Osteoblast (primary cell): ENCODE data around the gene FADS6. TPM values are rescaled to one million over a fixed set of nuclear protein-coding genes. Genes with fewer than 3 reads are reported as not detected.

ENCODE experiments used
- DNase-seq: peaks from one replicate; pipeline ENCODE4 v3.0.0; 2011; ENCODE audit warnings: low spot score, mixed read lengths; ENCODE audit not compliant: insufficient read length; ENCODE audit errors: missing footprints
- H2AFZ ChIP-seq: 2 replicates; pipeline ENCODE4 v1.6.0; 2011; ENCODE audit warnings: mild to moderate bottlenecking, low read length
- H3K27ac ChIP-seq: 2 replicates; pipeline ENCODE4 v1.5.1; 2011; ENCODE audit warnings: mild to moderate bottlenecking, low read depth, low read length, moderate library complexity
- H3K27me3 ChIP-seq: 2 replicates; pipeline ENCODE4 v1.6.0; 2012; ENCODE audit warnings: mild to moderate bottlenecking, control low read depth, inconsistent platforms, low read length, moderate library complexity; ENCODE audit not compliant: insufficient read depth
- H3K36me3 ChIP-seq: 2 replicates; pipeline ENCODE4 v1.5.1; 2011; ENCODE audit warnings: mild to moderate bottlenecking, low read length, control low read depth, moderate library complexity; ENCODE audit not compliant: insufficient read depth
- H3K4me1 ChIP-seq: 2 replicates; pipeline ENCODE4 v1.5.1; 2011; ENCODE audit warnings: mild to moderate bottlenecking, low read length, control low read depth, moderate library complexity; ENCODE audit not compliant: insufficient read depth
- H3K4me2 ChIP-seq: 2 replicates; pipeline ENCODE4 v1.6.0; 2011; ENCODE audit warnings: mild to moderate bottlenecking, low read length; ENCODE audit not compliant: insufficient read depth
- H3K4me3 ChIP-seq: fragments of 200-600 bp; sonication (generic); 3 replicates; pipeline ENCODE4 v1.5.1; 2012; ENCODE audit warnings: mild to moderate bottlenecking, low read length, inconsistent platforms; ENCODE audit not compliant: insufficient read depth
- H3K79me2 ChIP-seq: 2 replicates; pipeline ENCODE4 v1.6.0; 2012; ENCODE audit warnings: mild to moderate bottlenecking, low read length, control low read depth, inconsistent platforms; ENCODE audit not compliant: insufficient read depth
- H3K9me3 ChIP-seq: 2 replicates; pipeline ENCODE4 v1.5.1; 2011; ENCODE audit warnings: low read depth, low read length, control low read depth
- H4K20me1 ChIP-seq: 2 replicates; pipeline ENCODE4 v1.6.0; 2012; ENCODE audit warnings: mild to moderate bottlenecking, low read length, control low read depth; ENCODE audit not compliant: insufficient read depth
- total RNA-seq: library from RNA; depleted of rRNA; stranded (reverse); fragments of >200 nt; gene quantifications from 2 replicates; pipeline ENCODE4 v1.2.3, GENCODE V29; 2012
- TF ChIP-seq, protein P1 (sequence below): IDR thresholded peaks from 2 replicates; pipeline ENCODE4 v1.5.1; 2011; ENCODE audit warnings: mild to moderate bottlenecking, low read depth, low read length, moderate library complexity; ENCODE audit errors: extremely low read depth

FADS6 gene
- total RNA-seq, 1 donor = not detected

DNA sequence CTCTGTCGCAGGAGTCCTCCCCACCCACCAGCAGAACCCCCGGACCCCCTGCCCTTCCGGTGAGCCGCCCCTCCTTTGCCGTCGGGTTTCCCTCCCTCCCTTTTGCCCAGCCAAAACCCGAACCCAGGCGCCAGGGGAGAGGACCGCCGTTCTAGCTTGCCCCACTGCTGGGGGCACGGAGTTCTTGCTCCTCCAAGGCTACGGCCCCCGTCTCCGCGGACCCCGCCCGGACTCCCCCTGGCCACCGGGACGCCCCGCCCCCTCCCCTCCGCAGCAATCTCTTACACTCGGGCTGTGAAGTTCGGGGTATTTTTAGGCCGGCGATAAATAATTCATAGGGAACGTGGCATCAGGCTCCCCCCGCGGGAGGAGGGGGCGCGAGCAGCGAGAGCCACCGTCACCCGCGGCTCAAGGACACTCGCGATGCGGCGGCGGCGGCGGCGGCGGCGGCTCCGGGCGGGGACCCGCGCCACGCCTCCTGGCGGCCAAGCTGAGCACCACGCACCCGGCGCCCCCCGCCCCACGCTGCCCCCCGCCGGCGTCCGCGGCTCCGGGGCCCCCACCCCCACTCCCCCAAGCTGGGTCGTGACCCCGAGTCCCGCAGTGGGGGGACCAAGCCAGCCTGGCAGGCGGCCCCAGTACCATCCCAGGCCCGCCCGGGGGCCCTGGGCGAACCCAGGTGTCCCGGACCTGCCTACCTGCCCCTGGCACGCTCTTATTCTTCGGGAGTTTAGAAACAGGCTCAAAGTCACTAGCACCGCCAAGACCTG is 33.8 kb downstream of the FADS6 start, which contains the start of gene GRIN2C:
TSS of gene GRIN2C (minus strand) at position 427 of the 770 bp plus-strand sequence. CDS start 4,793 bp downstream, outside the sequence.
- no peak within 1 kb of the TSS for H3K27ac ChIP-seq
- H4K20me1 ChIP-seq = no peaks in the 10 kb centered on the region
- H3K4me1 ChIP-seq = no peaks in the 10 kb centered on the region
- H3K27me3 ChIP-seq = peaks cover 57% of the 10 kb centered on the region
- no peak within 1 kb of the TSS for H2AFZ ChIP-seq
- H3K4me2 ChIP-seq = no peak within 1 kb of the TSS
- no peaks in the 10 kb centered on the region for H3K79me2 ChIP-seq
- TF ChIP-seq, protein P1, sequence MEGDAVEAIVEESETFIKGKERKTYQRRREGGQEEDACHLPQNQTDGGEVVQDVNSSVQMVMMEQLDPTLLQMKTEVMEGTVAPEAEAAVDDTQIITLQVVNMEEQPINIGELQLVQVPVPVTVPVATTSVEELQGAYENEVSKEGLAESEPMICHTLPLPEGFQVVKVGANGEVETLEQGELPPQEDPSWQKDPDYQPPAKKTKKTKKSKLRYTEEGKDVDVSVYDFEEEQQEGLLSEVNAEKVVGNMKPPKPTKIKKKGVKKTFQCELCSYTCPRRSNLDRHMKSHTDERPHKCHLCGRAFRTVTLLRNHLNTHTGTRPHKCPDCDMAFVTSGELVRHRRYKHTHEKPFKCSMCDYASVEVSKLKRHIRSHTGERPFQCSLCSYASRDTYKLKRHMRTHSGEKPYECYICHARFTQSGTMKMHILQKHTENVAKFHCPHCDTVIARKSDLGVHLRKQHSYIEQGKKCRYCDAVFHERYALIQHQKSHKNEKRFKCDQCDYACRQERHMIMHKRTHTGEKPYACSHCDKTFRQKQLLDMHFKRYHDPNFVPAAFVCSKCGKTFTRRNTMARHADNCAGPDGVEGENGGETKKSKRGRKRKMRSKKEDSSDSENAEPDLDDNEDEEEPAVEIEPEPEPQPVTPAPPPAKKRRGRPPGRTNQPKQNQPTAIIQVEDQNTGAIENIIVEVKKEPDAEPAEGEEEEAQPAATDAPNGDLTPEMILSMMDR = no peak
- no peak for DNase-seq
- no peak within 1 kb of the TSS for H3K4me3 ChIP-seq
- H3K36me3 ChIP-seq = no peaks in the 10 kb centered on the region
- H3K9me3 ChIP-seq = no peaks in the 10 kb centered on the region

DNA sequence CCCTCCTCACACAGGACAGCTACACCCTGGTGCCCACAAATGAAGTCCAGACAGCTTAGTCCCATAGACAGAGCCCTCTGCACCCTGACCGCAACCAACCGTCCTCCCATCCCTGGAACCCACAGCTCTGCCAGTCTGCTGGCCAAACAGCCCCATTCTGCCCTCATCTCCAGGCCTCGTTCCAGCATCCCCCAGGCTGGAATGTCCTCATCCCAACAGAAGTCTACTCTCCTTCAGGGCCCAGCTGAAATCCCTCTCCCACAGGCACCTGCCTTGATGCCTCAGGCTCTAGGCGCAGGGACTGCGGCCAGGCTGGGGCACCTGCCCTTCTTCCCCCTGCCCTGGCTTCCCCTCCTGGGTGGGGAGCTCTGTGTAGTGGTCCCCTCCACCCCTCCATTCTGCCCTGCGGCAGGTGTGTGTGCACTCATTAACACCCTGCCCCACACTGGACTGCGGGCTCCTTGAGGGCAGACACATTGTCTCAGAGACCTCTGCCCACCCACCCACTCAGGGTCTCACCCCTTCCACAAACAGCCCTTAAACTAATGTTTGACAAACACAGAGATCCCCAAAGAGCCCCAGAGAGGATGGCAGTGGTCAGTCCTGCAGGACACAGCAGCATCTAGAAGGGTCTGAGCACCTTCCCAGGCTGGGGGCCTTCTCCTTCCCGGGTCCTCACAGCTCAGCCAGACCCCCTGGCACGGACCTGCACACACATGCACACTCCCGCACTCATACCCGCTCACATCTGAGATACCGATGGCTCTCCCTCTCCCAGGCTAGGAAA is 34.6 kb downstream of the FADS6 start:
- H2AFZ ChIP-seq = no peak overlapping the region
- H3K4me3 ChIP-seq = no peak overlapping the region
- peak; percentile 96 for DNase-seq
- no peaks in the 10 kb centered on the region for H3K36me3 ChIP-seq
- no peak overlapping the region for H3K27ac ChIP-seq
- TF ChIP-seq, protein P1 = no peak
- H3K79me2 ChIP-seq = no peaks in the 10 kb centered on the region
- no peaks in the 10 kb centered on the region for H4K20me1 ChIP-seq
- no peaks in the 10 kb centered on the region for H3K9me3 ChIP-seq
- H3K4me1 ChIP-seq = no peaks in the 10 kb centered on the region
- peaks cover 65% of the 10 kb centered on the region for H3K27me3 ChIP-seq
- no peak overlapping the region for H3K4me2 ChIP-seq

DNA sequence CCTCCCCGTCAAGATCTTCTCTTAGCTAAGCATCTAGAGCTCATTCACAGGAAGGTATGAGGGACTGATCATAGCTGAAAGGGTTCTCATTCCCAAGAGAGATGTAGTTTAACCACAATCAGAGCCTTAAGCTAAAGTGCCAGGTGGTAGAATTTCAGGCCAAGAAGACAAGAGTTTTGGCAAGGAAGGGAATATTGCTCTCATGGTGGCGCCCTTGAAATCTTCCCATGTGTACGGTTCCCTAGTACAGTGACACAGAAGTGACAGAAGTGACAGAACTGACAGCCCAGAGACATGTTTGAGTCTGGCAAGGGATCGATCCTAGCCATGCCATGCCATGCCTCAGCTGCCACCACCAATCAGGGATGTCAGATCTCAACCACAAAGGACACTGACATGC is 36.2 kb downstream of the FADS6 start:
- Histone ChIP-seq H3K27ac (no peak overlapping the region), H3K4me3 (no peak overlapping the region), H3K4me1 (no peaks in the 10 kb centered on the region), H2AFZ (no peak overlapping the region), H3K36me3 (no peaks in the 10 kb centered on the region), H3K4me2 (no peak overlapping the region), H3K79me2 (no peaks in the 10 kb centered on the region), H3K9me3 (no peaks in the 10 kb centered on the region), H3K27me3 (peaks cover 77% of the 10 kb centered on the region), H4K20me1 (no peaks in the 10 kb centered on the region)
- TF ChIP-seq, protein P1 = no peak
- no peak for DNase-seq

DNA sequence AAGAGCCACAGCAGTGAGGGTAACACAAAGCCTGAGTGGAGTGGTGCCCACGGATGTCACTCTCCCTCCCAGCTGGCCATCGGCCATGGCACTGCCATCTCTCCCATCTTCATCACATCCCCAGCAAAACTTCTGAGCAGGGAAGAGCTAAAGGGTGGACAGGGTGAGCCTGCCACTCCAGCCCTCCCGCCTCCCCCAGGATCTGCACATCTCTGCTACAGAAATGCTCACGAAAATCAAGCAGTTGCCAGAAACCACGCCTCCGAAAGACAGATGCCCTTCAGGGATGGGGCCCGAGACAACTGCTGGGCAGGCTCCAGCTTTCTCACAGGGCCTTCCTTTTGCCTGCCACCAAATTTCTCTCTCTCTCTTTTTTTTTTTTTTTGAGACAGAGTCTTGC is 37.3 kb downstream of the FADS6 start:
- TF ChIP-seq, protein P1 = no peak
- Histone ChIP-seq H3K4me3 (no peak overlapping the region), H3K27me3 (peaks cover 78% of the 10 kb centered on the region), H3K36me3 (no peaks in the 10 kb centered on the region), H3K79me2 (no peaks in the 10 kb centered on the region), H3K4me1 (no peaks in the 10 kb centered on the region), H3K27ac (no peak overlapping the region), H4K20me1 (no peaks in the 10 kb centered on the region), H3K4me2 (no peak overlapping the region), H3K9me3 (no peaks in the 10 kb centered on the region), H2AFZ (no peak overlapping the region)
- no peak for DNase-seq
